HEK293T (cell line): Measurements from ENCODE around the gene SPECC1L.

Source experiments
- CTCF ChIA-PET: fragments of 350-600 bp; formaldehyde crosslinking; extraction: SDS; loops from one replicate; lab custom pipeline; 2021; ENCODE audit warnings: antibody characterized with exemption, inconsistent platforms; lab: Yijun Ruan, JAX
- POLR2A ChIA-PET: fragments of 350-600 bp; formaldehyde crosslinking; extraction: SDS; loops from one replicate; lab custom pipeline; 2020; ENCODE audit warnings: antibody characterized with exemption, inconsistent platforms; lab: Yijun Ruan, JAX
- DNase-seq: peaks from one replicate; pipeline ENCODE4 v3.0.0; 2012; ENCODE audit warnings: mixed read lengths; ENCODE audit errors: extremely low spot score
- ARNT ChIP-seq: fragments of 450-650 bp; IDR thresholded peaks from 2 replicates; pipeline ENCODE4 v1.6.1; 2017; ENCODE audit warnings: mild to moderate bottlenecking
- BHLHE40 ChIP-seq: fragments of 450-650 bp; IDR thresholded peaks from 2 replicates; pipeline ENCODE4 v1.6.1; 2016; ENCODE audit warnings: mild to moderate bottlenecking, moderate library complexity, borderline replicate concordance
- CTBP1 ChIP-seq: fragments of 450-650 bp; IDR thresholded peaks from 2 replicates; pipeline ENCODE4 v1.6.1; 2016; ENCODE audit warnings: borderline replicate concordance
- ELF4 ChIP-seq: fragments of 450-650 bp; IDR thresholded peaks from 2 replicates; pipeline ENCODE4 v1.6.1; 2017; ENCODE audit warnings: antibody characterized with exemption
- FOXA1 ChIP-seq: fragments of 450-650 bp; IDR thresholded peaks from 2 replicates; pipeline ENCODE4 v1.6.1; 2016; ENCODE audit warnings: mild to moderate bottlenecking
- FOXK2 ChIP-seq: fragments of 450-650 bp; IDR thresholded peaks from 2 replicates; pipeline ENCODE4 v1.6.1; 2016; ENCODE audit warnings: mild to moderate bottlenecking
- FOXM1 ChIP-seq: fragments of 450-650 bp; IDR thresholded peaks from 2 replicates; pipeline ENCODE4 v1.6.1; 2017; ENCODE audit warnings: mild to moderate bottlenecking, borderline replicate concordance
- HDGF ChIP-seq: fragments of 450-650 bp; IDR thresholded peaks from 2 replicates; pipeline ENCODE4 v1.6.1; 2017; ENCODE audit warnings: antibody characterized with exemption, borderline replicate concordance
- L3MBTL2 ChIP-seq: fragments of 450-650 bp; conservative IDR thresholded peaks from 2 replicates; pipeline ENCODE4 v1.6.1; 2016; ENCODE audit warnings: mild to moderate bottlenecking
- LEF1 ChIP-seq: fragments of 450-650 bp; IDR thresholded peaks from 2 replicates; pipeline ENCODE4 v1.6.1; 2017; ENCODE audit warnings: mild to moderate bottlenecking, borderline replicate concordance
- NFRKB ChIP-seq: fragments of 450-650 bp; IDR thresholded peaks from 2 replicates; pipeline ENCODE4 v1.6.1; 2016; ENCODE audit warnings: mild to moderate bottlenecking, moderate library complexity
- SP1 ChIP-seq: fragments of 450-650 bp; IDR thresholded peaks from 2 replicates; pipeline ENCODE4 v1.6.1; 2017
- SUZ12 ChIP-seq: fragments of 450-650 bp; IDR thresholded peaks from 2 replicates; pipeline ENCODE4 v1.6.1; 2016; ENCODE audit warnings: mild to moderate bottlenecking
- TARDBP ChIP-seq: fragments of 450-650 bp; IDR thresholded peaks from 2 replicates; pipeline ENCODE4 v1.6.1; 2016
- ZNF384 ChIP-seq: fragments of 450-650 bp; IDR thresholded peaks from 2 replicates; pipeline ENCODE4 v1.6.1; 2016
- TF ChIP-seq, protein P1 (sequence below): fragments of 450-650 bp; IDR thresholded peaks from 2 replicates; pipeline ENCODE4 v1.6.1; 2016

Gene SPECC1L

DNA sequence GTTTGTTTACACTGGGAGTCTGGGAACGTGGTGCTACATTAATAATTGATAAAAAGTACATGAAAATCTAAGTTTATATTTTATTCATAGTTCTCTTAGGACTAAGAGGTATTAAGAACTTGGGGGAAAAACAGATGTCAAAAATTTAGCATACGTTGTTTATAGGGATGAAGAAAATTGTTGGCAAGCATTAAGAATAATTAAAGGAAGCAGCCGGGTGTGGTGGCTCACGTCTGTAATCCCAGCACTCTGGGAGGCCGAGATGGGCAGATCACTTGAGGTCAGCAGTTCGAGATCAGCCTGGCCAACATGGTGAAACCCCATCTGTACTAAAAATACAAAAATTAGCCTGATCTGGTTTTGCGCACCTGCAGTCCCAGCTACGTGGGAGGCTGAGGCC lies 96.1 kb downstream of the SPECC1L start:
- POLR2A ChIA-PET: no interaction called here
- no peak for DNase-seq
- TF ChIP-seq NFRKB (no peak), FOXK2 (no peak), FOXA1 (no peak), ARNT (no peak), L3MBTL2 (no peak), FOXM1 (no peak), HDGF (no peak), CTBP1 (no peak), TARDBP (no peak), ZNF384 (no peak), ELF4 (no peak), LEF1 (no peak)
- TF ChIP-seq, protein P1, sequence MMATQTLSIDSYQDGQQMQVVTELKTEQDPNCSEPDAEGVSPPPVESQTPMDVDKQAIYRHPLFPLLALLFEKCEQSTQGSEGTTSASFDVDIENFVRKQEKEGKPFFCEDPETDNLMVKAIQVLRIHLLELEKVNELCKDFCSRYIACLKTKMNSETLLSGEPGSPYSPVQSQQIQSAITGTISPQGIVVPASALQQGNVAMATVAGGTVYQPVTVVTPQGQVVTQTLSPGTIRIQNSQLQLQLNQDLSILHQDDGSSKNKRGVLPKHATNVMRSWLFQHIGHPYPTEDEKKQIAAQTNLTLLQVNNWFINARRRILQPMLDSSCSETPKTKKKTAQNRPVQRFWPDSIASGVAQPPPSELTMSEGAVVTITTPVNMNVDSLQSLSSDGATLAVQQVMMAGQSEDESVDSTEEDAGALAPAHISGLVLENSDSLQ: no peak
- CTCF ChIA-PET: no interaction called here

DNA sequence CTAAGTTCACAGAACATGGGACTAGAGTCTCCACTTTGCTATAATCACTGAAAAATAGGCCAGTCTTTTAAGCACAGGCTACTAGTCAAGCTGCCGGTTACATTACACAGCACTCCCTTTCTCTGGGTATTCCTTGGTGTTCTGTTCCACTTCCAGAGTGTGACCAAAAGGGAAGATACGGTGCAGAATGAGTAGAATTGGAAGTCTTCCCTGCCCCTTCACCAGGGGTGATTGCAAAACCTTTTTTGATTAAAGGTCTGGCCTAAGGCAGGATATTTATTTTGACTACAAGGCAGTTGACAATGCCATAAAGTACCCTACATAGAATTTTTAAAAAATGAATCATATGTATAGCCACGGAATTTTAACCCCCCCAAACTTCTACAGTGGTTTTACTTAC lies 97.2 kb downstream of the SPECC1L start:
- no peak for DNase-seq
- TF ChIP-seq NFRKB (no peak), FOXA1 (no peak)
- POLR2A ChIA-PET: interaction anchor here (0.6 kb wide), 1 partner anchor 24 kb away, joined by 3 read pairs; no protein-coding TSS in a partner anchor
- CTCF ChIA-PET: no interaction called here

DNA sequence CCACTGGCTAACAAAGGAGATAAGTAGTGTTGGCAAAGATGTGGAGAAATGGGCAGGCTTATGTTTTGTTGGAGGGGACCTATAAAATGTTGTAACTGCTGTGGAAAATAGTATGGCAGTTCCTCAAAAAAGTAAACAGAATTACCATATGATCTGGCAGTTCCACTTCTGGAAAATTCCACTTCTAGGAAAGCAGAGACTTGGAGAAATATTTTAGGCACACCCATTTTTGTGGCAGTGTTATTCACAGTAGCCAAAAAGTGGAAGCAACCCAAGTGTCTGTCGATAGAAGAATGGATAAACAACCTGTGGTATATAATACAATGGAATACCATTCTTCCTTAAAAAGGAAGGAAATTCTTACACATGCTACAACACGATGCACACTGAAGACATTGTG lies 99.8 kb downstream of the SPECC1L start:
- TF ChIP-seq SP1 (no peak), NFRKB (no peak), HDGF (no peak), FOXM1 (no peak), TARDBP (no peak), FOXA1 (no peak), LEF1 (no peak), ARNT (no peak), L3MBTL2 (no peak)
- TF ChIP-seq, protein P1: no peak
- POLR2A ChIA-PET: no interaction called here
- CTCF ChIA-PET: no interaction called here
- no peak for DNase-seq

DNA sequence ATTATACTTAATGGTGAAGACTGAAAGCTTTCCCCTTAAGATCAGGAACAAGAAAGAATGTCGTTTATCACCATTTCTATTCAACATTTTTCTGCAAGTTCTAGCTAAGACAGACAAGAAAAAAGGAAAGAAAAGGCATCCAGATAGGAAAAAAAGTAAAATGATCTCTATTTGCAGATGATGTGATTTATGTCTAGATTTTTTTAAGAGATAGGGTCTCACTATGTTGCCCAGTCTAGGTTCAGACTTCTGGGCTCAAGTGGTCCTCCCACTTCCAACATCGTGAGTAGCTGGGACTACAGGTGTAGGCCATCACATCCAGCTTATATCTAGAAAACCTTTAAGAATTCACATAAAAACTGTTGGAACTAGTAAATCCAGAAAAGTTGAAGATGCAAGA lies 105.4 kb downstream of the SPECC1L start:
- TF ChIP-seq NFRKB (no peak), FOXA1 (no peak), ARNT (no peak), TARDBP (no peak), ZNF384 (no peak), L3MBTL2 (no peak), HDGF (no peak), CTBP1 (no peak), LEF1 (no peak), SP1 (no peak), BHLHE40 (no peak), FOXM1 (no peak), SUZ12 (no peak)
- TF ChIP-seq, protein P1: no peak
- DNase-seq: no peak
- ChIA-PET CTCF (interaction anchor here (0.7 kb wide), 1 partner anchor 183 kb away, joined by 5 read pairs; no protein-coding TSS in a partner anchor), POLR2A (interaction anchor here (0.7 kb wide), 1 partner anchor 33 kb away, joined by 4 read pairs; no protein-coding TSS in a partner anchor)

DNA sequence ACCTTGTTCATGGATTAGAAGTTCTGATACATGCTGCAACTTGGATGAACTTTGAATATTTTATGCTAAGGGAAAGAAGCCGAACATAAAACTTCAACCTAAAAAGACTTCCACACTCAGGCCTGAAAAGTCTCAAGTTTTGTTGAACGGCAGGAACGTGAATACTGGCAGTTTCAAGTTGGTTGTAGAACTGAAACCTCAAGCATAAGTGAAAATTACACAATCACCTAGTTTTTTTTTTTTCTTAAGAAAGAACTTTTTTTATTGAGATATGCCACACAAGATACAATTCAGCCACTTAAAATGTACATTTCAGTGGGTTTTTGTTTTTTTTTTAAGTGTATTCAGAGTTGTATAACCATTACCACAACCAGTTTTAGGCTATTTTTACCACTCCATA lies 106.0 kb downstream of the SPECC1L start:
- DNase-seq: no peak
- POLR2A ChIA-PET: no interaction called here
- TF ChIP-seq FOXA1: no peak
- TF ChIP-seq ARNT: no peak
- CTCF ChIA-PET: no interaction called here

DNA sequence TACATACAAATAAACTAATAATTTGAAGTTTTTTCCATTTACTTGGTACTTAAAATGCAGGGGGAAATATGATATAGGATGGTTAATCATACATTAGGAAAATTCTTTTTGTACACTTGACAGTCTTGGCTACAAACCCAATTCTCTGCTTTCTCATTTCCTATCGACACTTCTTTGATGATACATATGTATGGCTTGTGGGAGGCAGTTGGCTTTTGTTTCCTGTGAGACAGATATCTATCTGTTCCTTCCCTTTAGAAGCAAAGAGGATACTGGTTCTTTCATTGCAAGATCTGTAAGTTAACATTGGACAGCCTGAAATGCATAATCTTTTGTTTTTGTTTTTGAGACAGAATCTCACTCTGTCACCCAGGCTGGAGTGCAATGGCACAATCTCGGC lies 108.9 kb downstream of the SPECC1L start:
- ChIA-PET CTCF (no interaction called here), POLR2A (interaction anchor here (1.2 kb wide), 1 partner anchor 8 kb away, joined by 3 read pairs; no protein-coding TSS in a partner anchor)
- DNase-seq: no peak
- no peak for TF ChIP-seq BHLHE40
- no peak for TF ChIP-seq SUZ12

DNA sequence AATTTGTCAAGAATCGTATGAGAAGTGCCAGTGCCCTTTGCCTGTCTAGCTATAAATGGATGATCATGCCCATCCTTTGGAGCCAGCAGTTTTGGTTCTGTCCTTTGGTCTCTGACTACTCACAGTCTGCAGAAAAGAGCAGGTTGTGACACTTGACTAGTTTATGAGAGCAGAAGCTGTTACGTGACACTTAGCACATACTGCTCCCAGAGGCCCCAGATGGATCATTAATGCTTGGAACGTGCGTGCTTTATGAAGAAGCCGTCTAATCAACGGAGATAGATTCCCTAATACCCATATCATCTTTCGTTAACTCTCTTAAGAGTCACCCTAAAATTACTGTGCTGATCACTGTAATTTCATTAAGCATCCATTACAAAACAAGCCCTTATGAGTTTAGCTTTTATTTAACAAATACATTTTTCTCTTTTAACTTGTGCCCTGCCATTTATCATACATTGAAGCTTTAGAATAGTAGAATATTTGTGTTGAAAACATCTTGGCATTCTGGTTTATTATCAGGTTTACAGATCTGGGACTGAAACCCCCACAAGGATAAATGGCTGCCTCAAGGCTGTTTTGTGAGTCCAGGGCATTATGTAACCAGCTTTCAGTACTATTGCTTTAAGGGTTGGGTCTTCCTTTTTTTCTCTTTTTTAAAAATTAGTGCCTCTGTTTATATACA lies 109.7 kb downstream of the SPECC1L start:
- TF ChIP-seq ELF4: no peak
- TF ChIP-seq TARDBP: no peak
- CTCF ChIA-PET: no interaction called here
- DNase-seq: no peak
- POLR2A ChIA-PET: interaction anchor here (1.2 kb wide), 1 partner anchor 9 kb away, joined by 3 read pairs; no protein-coding TSS in a partner anchor
